NCI-H82 (cell line): Measurements from ENCODE around the gene GAREM2.
A peak's percentile ranks its signal among the peaks of the same experiment; 100 is the strongest.

Experiments used
- DNase-seq: peaks from one replicate; lab custom pipeline; 2025; lab: John Stamatoyannopoulos, UW

The GAREM2 gene

DNA sequence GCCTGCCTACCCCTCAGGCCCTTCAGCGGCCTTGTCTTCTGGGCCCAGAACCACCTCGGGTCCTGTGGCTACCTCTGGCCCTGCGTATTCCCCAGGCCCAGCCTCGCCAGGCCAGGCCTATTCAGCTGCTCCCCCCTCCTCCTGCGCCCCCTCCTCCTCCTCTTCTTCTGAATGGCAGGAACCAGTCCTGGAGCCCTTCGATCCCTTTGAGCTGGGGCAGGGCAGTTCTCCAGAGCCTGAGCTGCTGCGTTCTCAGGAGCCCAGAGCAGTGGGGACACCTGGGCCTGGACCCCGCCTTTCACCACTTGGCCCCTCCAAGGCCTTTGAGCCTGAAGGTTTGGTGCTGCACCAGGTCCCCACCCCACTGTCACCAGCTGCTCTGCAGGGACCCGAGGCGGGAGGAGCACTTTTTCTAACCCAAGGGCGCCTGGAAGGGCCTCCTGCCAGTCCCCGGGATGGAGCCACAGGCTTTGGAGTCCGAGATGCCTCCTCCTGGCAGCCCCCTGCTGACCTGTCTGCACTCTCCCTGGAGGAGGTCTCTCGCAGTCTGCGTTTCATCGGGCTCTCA lies 14.7 kb downstream of the GAREM2 start:
- no peak for DNase-seq

DNA sequence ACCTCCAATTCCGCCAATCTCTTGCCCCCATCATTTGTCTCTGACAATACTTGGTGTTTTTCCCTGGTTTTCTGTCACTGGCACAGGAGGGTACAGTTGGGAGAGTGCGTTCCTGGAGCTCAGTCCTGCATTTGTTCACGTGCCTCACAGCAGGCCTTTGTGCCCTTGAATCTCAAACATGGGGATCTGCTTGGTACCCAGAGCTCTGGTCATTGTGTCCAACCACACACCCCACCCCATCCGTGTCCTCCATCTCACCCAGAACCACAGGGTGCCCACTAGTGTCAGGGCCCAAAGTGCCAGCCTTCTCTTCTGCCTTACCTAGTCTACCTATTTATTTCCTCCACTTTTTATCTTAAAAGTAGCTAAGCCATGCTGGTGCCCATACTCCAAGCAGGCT lies 16.2 kb downstream of the GAREM2 start:
- no peak for DNase-seq

DNA sequence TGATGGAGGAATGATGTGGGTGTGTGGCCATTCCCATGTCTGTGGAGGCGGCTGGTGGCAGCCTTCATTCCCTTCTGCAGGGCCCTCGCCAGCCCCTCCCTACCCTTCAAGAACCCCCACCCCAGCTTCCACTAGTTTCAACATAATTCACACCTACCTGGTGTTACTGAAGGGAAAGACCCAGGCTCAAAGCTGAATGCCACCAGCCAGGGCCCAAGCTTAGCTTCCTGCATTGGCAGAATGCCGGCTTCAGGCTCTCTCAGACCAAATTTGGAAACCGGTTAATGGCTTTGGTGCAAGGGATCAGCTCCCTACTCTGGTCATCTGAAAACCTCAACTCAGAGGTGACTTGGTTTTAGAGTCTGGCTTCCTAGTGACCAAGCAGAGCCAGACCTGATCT lies 16.9 kb downstream of the GAREM2 start:
- no peak for DNase-seq

DNA sequence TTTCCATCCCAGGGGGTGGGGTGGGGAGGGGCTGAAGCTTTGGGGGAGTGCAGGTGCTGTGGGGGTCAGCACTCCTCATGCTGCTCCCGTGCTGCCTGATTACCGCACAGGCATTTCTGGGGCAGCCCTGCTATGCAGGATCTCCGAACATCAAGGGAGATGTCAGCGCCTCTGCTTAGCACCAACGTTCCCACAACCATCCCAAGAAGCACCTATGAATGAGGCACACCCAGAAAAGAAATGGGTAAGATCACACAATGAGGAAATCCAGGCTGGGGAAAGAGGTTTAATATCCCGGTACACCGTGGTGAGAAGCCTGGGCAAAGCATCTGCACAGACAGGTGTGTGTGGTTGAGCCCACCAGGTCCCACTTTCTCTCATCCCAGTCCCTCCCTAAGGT lies 17.5 kb downstream of the GAREM2 start:
- no peak for DNase-seq

DNA sequence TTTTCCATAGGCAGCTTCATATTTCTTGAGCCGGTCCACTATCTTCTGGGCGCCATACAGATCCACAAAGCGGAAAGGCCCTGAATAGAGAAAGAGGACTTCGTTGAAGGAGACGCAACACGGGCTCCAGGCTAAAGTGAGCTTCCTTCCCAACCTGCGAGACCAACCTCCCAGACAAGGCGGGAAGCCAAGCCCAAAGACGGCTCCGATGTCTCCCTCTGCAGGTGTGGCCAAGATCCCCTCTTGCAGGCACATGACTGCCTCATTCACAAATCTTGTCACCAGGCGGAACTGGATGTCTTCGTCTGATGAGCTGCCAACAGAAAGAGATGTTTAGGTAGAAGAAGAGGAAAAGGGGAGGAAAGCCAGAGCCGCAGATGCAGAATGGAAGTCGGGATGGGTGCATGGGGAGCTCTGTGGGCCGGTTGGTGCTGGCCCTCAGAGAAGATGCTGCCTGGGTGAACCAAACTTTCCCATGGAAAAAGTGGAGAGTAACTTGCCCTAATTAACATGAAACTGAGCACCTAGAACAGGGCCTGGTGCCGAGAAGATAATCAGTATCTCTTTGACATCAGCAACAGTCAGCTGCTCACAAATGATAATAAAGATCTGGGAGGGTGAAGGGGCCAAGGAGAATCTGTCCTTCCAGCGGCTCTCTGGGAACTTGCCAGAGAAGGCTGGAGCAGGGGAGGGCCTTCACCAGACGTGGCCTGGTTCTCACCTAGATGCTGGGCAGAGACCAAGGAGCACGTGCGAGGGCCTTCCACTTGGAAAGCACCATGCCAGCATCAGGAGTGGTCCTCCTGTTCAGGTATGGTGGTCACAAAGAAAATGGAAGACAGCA lies 18.6 kb downstream of the GAREM2 start:
- DNase-seq, result no peak

DNA sequence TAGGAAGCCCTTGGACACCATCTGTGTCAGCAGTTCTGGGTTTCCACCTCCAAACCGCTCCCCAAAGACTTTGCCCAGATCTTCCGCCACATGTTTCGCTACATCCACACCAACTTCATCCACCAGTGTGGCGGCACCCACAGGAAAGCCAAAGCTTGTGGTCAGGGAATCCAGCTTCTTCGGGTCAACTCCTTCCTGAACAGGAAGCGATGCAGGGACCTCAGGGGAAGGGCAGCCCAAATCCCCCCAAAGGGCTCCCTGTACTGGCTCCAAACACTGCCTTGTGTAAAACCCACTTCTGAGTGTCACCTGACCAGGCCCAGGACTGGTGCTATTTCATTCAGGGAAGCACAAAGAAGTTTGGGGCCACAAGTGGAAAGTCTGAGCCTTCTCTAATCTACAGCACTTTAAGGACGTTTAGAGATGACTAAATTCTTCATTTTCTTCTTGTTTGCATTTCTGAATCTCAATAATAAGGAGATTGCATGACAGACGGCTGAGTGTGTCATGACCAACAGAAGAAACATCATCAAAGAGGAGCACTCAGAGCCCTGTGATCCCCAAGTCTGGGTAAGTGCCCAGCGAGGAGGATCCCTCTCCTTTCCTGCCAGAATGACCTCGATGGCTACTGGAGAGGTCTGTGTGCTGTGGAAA lies 20.8 kb downstream of the GAREM2 start:
- DNase-seq, result no peak

DNA sequence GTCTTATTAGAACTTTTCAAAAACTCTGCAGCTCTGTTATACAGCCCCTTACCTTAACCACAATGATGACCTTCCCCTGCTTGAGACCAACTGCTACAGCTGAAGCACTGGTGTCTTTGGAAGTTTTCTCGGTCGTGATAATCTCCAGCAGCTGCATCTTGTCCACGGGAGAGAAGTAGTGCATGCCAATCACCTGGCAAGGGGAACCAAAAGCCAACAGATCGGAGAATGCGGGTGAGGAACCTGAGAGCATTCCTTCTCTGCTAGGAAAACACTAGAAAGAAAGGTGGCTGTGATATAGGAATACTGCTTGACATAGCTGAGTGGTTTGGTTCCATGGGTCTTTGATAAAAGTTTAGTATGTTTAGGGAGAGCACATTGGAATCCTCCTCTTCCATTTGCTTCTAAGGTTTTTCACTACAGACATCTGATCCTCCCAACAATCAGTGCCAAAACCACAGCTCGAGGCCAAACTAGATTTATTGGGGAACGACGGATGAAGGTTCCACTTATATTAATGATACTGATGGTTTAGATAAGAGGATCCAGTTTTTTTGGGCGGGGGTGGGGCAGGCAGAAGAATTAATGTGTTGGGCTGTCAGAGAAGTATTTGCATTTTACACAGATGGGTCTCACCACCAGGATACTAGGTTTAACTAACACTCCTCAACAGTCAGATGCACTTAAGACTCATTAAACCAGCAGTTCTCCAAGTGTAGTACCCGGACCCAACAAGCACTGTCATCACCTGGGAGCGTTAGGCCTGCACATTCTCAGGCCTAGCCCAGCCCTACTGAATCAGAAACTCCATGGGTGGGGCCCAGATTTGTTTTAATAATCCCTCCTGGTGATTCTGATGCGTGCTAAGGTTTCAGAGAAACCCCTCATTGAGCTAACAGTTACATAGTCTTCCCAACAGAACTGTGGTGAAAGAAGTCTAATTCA lies 22.4 kb downstream of the GAREM2 start:
- no peak for DNase-seq

DNA sequence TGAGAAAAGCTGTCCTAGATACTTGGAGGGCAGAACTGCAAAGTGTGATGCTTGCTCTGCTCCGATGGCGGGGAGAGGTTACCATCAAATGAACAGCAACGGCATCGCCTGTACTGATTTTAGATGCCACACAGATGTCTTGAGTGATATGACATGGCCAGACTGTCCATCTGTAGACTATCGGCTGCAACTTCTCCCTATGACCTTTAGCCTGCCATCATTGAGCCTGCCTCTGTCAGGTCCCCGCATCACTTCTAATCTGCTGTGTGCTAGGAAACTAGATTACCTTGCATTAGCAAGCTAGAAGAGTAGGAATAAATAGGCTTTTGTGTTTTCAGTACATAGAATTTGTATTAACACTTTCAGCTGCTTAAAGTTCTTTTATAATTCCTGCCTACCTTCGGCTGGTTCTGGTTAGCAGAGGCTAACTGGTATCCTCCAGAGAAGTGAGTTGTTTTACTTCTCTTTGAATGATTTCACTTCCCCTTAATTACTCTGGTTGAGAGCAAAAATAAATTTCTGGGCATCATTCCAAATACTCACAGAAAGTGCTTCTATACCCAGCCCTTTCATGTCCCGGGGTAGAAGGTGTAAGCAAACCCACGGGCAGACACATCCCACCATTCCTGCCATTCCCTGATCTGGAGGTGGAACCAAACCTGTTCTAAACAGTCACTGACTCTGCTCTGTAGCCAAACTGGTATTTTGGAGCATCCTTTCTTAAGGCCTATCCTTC lies 24.0 kb downstream of the GAREM2 start:
- no peak for DNase-seq

DNA sequence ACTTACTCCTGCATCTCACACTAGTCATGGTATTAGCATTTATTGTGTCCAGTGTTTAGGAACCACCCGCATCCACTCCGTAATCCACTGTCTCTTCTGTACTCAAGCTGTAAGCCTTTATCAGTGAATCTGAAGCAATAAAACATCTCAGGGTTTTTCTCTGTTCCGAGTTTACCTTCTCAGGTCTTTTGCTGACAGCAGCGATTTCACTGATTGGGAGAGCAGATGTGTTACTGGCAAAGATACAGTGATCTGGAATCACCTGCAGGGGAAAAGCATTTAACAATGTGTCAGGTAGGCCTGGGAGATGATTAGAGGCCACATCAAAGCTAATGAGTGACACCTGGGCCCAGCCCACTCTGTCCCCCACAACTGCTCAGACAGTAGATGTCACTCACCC lies 24.6 kb downstream of the GAREM2 start:
- DNase-seq, result no peak

DNA sequence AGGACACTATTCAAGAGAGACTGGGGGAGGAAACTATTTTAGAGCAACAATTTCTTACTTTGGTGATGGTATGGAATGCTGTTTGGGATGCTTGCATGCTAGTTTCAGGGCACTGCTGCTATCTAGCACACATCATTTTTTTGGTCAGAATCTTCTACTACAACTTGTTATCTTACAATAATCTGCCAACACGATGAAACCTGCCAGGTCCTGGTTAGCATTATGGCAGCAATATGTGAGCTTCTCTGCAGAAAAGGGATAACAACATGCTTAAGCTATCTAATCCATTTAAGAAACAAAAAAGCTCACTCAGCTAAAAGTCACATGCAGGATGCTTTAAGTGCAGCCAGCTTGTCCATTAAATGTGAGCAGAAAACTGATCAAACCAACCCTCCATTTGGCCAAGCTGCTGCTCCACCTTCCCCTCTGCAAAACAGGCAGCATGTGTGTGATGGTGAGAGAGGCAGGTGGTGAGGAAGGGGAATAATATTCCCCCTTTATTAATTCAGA lies 30.1 kb downstream of the GAREM2 start:
- peak; percentile 90 for DNase-seq

DNA sequence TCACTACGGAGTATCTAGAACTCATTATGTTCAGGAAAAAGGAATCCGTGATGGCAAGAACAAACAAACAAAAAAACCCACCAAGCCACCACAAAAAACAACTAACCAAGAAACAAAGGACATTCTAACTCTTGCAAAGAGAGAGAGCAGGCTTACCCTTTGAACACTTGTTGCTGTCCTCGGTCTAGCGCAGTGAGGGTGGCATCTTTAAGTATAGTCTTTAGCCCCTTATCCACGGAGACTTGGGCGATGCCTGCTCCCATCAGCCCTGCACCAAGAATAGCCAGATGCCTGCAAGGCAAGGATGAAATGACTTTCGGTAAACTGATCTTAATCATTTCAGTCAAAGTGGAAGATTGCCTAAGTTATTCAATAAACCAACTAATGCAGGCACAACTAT lies 31.0 kb downstream of the GAREM2 start:
- peak; percentile 30 for DNase-seq

DNA sequence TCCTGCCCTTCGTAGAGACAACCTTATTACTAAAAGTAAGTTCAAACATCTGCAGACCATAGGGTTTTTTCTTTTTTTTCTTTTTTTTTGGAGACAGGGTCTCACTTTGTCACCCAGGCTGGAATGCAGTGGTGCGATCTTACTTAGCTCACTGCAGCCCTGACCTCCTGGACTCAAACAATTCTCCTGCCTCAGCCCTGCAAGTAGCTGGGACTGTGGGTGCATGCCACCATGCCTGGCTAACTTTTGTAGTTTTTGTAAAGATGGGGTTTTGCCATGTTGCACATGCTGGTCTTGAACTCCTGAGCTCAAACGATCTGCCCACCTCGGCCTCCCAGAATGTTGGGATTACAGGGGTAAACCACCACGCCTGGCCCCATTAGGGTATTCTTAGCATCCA lies 39.1 kb downstream of the GAREM2 start:
- no peak for DNase-seq

DNA sequence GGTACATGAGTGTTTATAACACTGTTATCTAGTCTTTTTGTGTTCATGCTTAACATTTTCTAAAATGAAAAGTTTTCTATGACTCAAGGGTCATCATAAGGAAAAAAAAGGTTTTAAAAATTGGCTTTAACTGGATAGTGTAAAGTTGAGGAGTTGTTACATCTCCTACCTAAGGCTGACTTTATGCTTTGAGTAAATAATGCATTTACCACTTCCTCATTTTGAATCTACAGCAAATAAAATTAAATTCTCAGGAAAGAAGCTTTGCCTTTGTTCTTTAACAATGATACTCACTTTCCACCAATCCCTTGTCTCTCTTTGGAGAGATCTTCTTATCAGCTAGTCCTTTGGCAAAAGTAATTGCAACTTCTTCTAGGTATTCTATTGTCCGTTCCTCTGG lies 41.9 kb downstream of the GAREM2 start:
- DNase-seq, result no peak

DNA sequence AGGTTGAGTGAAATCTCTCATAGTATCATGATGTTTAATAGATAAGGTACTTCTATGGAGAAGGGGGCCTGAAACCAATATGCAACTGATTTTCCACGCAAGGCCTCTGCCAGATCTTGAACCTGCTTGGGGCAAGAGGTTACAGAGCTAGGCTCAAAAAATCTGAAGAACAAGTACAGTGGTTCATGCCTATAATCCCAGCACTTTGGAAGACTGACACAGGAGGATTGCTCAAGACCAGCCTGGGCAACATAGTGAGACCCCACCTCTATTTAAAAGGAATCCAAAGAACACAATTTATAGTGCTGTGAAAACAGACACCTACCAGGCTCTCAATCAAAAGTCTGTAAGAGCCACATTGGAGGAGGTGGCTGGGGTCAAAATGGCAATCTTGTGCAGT lies 42.9 kb downstream of the GAREM2 start:
- no peak for DNase-seq

DNA sequence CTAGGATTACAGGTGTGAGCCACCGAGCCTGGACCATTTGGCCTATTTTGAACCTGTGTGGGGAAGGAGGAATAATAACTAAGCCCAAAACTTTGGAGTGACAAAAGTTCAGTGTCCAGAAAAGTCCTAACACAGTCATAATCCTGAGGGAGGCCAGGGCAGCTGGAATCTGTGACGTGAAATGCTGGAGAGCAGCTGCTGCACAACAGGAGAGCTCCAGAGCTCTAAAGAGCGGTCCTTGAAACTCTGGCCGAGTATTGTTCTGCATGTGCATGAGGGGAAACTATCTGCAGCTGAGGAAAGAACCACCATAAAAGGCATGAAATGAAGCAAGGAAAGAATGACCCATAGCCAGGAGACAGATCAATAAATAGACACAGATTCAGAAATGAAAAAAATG lies 43.7 kb downstream of the GAREM2 start:
- no peak for DNase-seq

DNA sequence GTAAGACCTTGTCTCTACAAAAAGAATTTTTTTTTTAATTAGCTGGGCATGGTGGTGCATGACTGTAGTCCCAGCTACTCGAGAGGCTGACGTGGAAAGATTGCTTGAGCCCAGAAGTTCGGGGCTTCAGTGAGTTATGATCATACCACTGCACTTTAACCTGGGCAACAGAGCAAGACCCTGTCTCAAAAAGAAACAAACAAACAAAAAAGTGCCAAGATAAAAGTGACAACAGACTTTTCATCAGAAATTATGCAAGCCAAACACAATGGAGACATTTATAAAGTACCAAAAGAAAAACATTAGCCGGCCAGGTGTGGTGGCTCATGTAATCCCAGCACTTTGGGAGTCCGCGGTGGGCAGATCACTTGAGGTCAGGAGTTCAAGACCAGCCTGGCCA lies 44.8 kb downstream of the GAREM2 start:
- DNase-seq, result no peak

DNA sequence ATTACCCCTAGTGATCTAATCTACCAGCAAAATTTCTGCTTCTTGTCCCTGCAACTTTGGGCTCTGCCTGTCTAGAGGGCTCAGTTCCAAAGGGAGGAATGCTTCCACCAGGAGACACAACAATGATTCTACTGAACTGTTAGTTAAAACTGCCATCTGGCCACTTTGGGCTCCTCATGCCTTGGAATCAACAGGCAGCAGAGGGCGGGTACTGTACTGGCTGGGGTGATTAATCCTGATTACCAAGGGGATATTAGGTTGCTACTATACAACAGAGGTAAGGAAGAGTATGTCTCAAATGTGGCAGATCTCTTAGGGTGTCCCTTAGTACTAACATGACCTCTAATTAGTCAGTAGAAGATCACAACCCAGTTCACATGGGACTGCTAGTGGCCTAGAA lies 50.1 kb downstream of the GAREM2 start:
- peak; percentile 94 for DNase-seq

DNA sequence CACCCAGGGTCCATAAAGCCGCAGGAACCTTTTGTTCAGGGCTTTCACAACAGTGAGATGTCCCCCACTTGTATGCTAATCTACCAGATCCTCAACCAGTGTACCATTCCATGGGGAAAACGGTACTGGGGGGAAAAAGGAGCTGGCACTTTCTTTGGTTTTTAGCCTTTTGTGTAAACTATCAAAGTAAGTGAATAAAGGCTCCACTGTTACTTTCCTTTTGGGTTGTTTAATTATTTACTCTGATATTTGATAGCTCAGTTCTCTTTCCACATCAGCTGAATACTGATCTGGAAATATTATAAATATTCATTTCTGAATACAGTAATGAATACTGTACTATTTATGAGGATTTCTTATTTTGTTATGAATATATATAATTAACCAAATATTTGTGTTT lies 51.2 kb downstream of the GAREM2 start:
- DNase-seq, result no peak

DNA sequence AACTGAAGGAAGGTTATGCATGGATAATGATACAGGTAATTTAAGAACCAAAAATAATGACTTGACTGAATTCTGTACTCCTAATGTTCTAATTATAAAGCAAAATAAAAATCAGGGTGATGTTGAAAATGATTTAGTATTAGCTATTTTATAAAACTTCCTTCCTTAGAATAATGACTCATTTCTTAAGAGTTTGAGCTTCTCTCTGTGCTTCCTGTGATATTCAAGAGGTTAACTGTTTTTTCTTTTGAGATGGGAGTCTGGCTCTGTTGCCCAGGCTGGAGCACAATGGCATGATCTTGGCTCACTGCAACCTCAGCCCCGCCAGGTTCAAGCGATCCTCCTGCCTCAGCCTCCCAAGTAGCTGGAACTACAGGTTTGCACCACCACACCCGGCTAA lies 56.7 kb downstream of the GAREM2 start:
- DNase-seq, result no peak

DNA sequence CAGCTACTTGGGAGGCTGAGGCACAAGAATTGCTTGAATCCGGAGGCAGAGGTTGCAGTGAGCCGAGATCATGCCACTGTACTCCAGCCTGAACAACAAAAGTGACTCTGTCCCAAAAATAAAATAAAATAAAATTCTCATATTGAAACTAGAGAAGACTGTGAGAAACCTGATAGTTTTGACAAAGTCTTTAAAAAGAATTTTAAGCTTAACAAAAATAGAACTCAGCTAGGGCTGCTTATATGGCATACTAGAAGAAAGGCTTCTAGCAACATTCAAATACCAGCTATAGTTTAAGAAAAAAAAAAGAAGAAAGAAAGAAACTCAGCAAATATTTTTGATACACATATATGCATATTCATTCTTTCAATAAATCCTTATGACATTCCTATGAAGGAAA lies 57.9 kb downstream of the GAREM2 start:
- DNase-seq, result no peak

DNA sequence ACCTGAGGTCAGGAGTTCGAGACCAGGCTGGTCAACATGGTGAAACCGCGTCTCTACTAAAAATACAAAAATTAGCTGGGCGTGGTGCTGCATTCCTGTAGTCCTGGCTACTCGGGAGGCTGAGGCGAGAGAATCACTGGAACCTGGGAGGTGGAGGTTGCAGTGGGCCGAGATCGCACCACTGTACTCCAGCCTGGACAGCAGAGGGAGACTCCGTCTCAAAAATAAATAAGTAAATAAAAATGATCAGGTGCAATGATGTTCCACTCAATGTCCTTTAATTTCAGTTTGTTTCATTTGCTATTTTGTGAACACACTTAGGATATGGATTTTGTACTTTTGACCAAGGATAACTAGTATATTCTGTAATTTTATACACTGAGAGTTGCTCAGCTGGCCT lies 62.2 kb downstream of the GAREM2 start:
- DNase-seq, result no peak
